Transverse colon (tissue), 3 donors: ENCODE results near the gene NFS1.

Source experiments
- POLR2A ChIP-seq: fragments of 450-650 bp; IDR thresholded peaks from one replicate; pipeline ENCODE4 v1.6.1; 2016; ENCODE audit warnings: antibody characterized with exemption, mild to moderate bottlenecking, moderate library complexity
- TF ChIP-seq, protein P1 (sequence below), 5 experiments: fragments of 200-600 bp in 3 of 5; fragments of 450-650 bp in 2 of 5; sonication (generic) in 3 of 5; IDR thresholded peaks; 1 replicate in 2 of 5; 2 replicates in 3 of 5; pipeline ENCODE4 v1.5.1; 2016 to 2017; ENCODE audit warnings: antibody characterized with exemption in 5 of 5, inconsistent platforms in 3 of 5, mild to moderate bottlenecking in 2 of 5, moderate library complexity in 1 of 5

DNA sequence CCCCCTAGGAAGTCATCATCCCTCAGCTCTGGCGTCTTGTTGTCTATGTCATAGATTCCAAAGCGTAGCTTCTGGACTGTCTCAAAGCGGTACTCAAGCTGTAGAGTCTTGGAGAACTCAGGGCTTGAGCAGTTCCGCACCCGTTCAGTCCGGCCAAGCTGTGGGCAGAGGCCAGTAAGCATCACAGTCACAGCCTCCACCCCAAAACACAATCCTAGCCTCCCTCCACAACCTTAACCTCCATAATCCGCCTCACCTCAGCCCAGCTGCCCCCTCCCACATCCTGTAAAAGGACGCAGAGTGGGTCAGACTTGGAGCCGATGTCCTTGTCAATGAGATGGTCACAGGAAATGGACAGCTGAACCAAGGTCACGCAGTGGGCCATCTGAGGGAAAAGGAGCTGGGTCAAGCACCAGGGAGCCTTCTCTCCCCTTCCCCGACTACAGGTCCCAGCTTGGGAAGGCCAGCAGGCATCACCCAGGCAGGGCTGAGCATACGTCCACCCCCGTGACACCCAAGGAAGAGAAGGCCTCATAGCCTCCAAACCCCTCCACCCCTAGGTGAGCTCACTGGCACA lies 66.5 kb downstream of the NFS1 start:
- TF ChIP-seq, protein P1, sequence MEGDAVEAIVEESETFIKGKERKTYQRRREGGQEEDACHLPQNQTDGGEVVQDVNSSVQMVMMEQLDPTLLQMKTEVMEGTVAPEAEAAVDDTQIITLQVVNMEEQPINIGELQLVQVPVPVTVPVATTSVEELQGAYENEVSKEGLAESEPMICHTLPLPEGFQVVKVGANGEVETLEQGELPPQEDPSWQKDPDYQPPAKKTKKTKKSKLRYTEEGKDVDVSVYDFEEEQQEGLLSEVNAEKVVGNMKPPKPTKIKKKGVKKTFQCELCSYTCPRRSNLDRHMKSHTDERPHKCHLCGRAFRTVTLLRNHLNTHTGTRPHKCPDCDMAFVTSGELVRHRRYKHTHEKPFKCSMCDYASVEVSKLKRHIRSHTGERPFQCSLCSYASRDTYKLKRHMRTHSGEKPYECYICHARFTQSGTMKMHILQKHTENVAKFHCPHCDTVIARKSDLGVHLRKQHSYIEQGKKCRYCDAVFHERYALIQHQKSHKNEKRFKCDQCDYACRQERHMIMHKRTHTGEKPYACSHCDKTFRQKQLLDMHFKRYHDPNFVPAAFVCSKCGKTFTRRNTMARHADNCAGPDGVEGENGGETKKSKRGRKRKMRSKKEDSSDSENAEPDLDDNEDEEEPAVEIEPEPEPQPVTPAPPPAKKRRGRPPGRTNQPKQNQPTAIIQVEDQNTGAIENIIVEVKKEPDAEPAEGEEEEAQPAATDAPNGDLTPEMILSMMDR (IDR thresholded peaks at IDR 0.05): no peak
- TF ChIP-seq POLR2A: no peak
